Measurements from ENCODE around the gene SMIM20.
"Not testable (repeated sequence)": the region's sequence is repeated elsewhere in the genome, so short reads cannot be mapped to it uniquely, and the experiment has no call there.

Gene SMIM20

GRCh38 chr4:25913851-25914669, at the start of gene SMIM20:
Gene SMIM20 (plus strand): TSS chr4:25914220. CDS start chr4:25914314, 94 bp downstream.
- peak; percentile 95 for DNase-seq

GRCh38 chr4:25865586-25865985, 48.4 kb upstream of the SMIM20 start:
- no peak for DNase-seq

- DNase-seq = not testable (repeated sequence)
Measured at GRCh38 chr4:25866401-25866800, 47.6 kb upstream of the SMIM20 start.

- no peak for DNase-seq
Measured at GRCh38 chr4:25867781-25868294, 46.2 kb upstream of the SMIM20 start.

- no peak for DNase-seq
Measured at GRCh38 chr4:25870081-25870480, 43.9 kb upstream of the SMIM20 start.

GRCh38 chr4:25872851-25873631, 41.0 kb upstream of the SMIM20 start:
- no peak for DNase-seq

- DNase-seq = no peak
Measured at GRCh38 chr4:25873632-25874129, 40.3 kb upstream of the SMIM20 start.

- no peak for DNase-seq
Measured at GRCh38 chr4:25874655-25875054, 39.4 kb upstream of the SMIM20 start.

GRCh38 chr4:25875281-25875745, 38.7 kb upstream of the SMIM20 start:
- DNase-seq = no peak

- no peak for DNase-seq
Measured at GRCh38 chr4:25878676-25879075, 35.3 kb upstream of the SMIM20 start.

- no peak for DNase-seq
Measured at GRCh38 chr4:25879091-25879584, 34.9 kb upstream of the SMIM20 start.

GRCh38 chr4:25879587-25879986, 34.4 kb upstream of the SMIM20 start:
- no peak for DNase-seq

- no peak for DNase-seq
Measured at GRCh38 chr4:25879991-25880651, 33.9 kb upstream of the SMIM20 start.

- no peak for DNase-seq
Measured at GRCh38 chr4:25881193-25881592, 32.8 kb upstream of the SMIM20 start.

GRCh38 chr4:25882226-25882625, 31.8 kb upstream of the SMIM20 start:
- DNase-seq = no peak

GRCh38 chr4:25883565-25883964, 30.5 kb upstream of the SMIM20 start:
- DNase-seq = no peak

- DNase-seq = no peak
Measured at GRCh38 chr4:25884031-25884782, 29.8 kb upstream of the SMIM20 start.

GRCh38 chr4:25888781-25889180, 25.2 kb upstream of the SMIM20 start:
- DNase-seq = no peak

GRCh38 chr4:25889589-25890503, 24.2 kb upstream of the SMIM20 start:
- DNase-seq = no peak

GRCh38 chr4:25890571-25891485, 23.2 kb upstream of the SMIM20 start:
- DNase-seq = no peak
